DMS153 (cell line): ENCODE results near the gene APIP.

Experiments used
- DNase-seq: peaks from one replicate; lab custom pipeline; 2025; lab: John Stamatoyannopoulos, UW

APIP gene

DNA sequence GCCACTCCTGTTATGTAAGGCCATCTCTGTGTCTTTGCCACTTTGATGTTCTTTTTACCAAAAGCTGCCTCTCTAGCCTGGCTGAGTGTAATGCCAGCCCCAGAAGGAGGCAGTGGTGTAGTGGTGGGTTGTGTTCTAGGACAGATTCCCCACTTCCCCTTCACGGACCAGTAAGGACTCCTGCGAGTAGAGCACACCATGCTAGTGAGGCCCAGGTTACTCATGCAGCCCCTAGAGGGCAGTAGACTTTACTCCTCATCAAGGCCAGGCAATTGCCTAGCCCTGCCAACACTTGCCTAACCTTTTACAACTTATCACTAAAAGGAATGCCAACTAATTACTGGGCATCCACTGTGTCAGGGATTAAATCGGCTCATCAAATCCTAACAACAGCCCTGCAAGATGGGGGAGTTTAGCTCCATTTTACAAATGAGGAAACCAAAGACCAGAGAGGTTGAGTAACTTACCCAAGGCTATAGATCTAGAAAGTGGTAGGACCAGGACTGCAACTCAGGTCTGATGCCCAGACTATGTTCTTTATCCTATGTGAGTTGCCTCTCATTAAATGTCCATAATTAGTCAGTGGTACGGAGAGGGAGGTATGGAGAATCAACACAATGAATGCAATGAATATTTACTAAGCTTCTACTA, 75.3 kb downstream of the APIP start:
- no peak for DNase-seq

DNA sequence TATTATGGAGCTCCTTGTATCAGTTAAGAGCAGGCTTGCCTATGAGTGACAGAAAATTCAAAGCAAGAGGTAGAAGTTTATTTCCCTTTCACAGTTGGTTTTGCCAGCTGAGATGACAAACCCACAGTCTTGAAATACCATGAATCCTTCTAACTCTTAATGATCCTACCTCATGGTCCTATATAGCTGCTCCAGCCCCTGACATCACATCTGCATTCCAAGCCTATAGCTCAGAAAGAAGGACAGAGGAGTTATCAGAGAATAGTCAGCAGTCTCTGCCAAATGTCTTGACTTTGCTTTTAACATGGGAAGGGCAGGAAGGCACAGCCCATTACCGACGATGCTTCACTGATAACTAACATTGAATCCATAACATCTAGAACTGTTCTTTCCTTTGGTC, 76.2 kb downstream of the APIP start:
- no peak for DNase-seq

DNA sequence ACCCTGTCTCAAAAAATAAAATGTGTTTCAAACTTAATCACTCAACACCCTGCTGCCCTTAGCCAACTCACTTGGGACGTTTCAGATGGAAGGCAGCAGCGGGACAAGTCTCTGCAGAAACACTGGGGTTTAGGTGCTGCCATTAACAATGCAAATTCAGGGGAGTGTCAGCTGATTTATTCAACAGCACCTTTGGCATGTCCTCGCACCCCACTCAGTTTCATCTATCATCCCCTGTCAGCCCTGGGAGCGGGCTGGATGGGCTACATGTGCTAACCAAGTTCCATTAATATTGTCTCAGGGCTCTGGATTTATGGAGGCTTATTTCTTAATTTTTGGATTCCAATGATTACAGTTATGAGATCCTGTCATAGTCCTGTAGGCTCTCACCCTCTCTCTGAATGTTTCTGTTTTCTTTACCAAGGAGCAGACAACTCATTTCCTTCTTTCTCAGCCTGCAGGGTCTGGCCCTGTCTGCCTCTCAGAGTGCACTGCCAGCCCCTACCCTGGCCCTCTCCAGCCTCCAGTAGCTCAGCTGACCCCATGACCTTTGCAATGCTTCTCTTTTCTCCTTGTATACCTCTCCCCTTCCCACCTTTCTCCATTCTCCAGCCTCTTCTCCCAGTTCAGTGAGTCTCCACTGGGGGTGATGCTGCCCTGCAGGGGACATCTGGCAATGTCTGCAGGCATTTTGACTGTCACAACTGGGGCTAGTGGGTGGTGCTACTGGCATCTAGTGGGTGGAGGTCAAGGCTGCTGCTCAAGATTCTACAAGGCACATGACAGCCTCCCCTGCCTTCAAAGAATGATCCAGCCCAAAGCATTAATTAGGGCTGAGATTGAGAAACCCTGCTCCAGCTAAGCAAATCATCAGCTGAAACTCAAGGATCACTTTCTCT, 79.0 kb downstream of the APIP start:
- no peak for DNase-seq

DNA sequence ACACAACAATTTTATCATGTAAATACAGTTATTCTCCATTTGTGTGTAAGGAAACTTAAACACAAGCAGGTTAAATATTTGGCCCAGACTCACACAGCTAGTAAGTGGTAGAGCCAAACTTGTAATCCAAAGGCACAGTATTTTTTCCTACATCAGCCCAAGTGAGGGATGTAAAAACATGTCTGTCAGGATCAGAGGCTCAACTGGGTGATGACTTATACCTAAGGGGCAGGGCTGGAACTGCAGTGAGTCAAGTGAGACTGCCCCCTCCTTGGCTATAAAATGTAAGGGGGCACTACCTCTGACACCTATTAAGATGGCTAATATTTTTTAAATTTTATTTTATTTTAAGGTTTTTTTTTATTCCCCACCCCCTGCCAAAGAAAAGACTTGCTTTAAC, 82.6 kb downstream of the APIP start:
- no peak for DNase-seq
